Neural cell (in vitro differentiated cells): ENCODE data around the gene CEMIP. TPM values are rescaled to one million over a fixed set of nuclear protein-coding genes. Genes with fewer than 3 reads are reported as not detected.

Source experiments
- H2AFZ ChIP-seq: fragments of 200-600, 300-800 bp; sonication (generic), shearing (Covaris generic); 2 replicates; pipeline ENCODE4 v1.6.0; 2014; ENCODE audit warnings: low read depth, mild to moderate bottlenecking, antibody characterized with exemption, low read length, moderate library complexity
- H3F3A ChIP-seq: fragments of 200-600 bp; shearing (Covaris generic); 2 replicates; pipeline ENCODE4 v1.6.1; 2016; ENCODE audit warnings: mild to moderate bottlenecking, moderate library complexity, mixed read lengths, antibody characterized with exemption, low read length; ENCODE audit not compliant: insufficient read depth, poor library complexity, severe bottlenecking
- H3K27ac ChIP-seq: fragments of 200-600, 300-800 bp; sonication (generic), shearing (Covaris generic); 2 replicates; pipeline ENCODE4 v1.5.1; 2014; ENCODE audit warnings: mild to moderate bottlenecking, low read length, moderate library complexity
- H3K27me3 ChIP-seq: fragments of 300-800, 200-600 bp; sonication (generic), shearing (Covaris generic); 2 replicates; pipeline ENCODE4 v1.6.0; 2014; ENCODE audit warnings: mild to moderate bottlenecking, low read depth, low read length, moderate library complexity; ENCODE audit not compliant: insufficient read depth
- H3K36me3 ChIP-seq: fragments of 300-800, 200-600 bp; sonication (generic), shearing (Covaris generic); 2 replicates; pipeline ENCODE4 v1.5.1; 2014; ENCODE audit warnings: mild to moderate bottlenecking, antibody characterized with exemption, low read length, moderate library complexity; ENCODE audit not compliant: insufficient read depth
- H3K4me2 ChIP-seq: fragments of 300-800, 200-600 bp; sonication (generic), shearing (Covaris generic); 2 replicates; pipeline ENCODE4 v1.6.0; 2014; ENCODE audit warnings: mild to moderate bottlenecking, low read length
- H3K4me3 ChIP-seq: fragments of 300-800, 200-600 bp; sonication (generic), shearing (Covaris generic); 2 replicates; pipeline ENCODE4 v1.5.1; 2014; ENCODE audit warnings: mild to moderate bottlenecking, low read length, moderate library complexity
- H3K79me2 ChIP-seq: fragments of 200-600 bp; shearing (Covaris generic); replicated peaks from 2 replicates; pipeline ENCODE4 v1.6.0; 2014; ENCODE audit warnings: mild to moderate bottlenecking, low read length, moderate library complexity; ENCODE audit not compliant: insufficient read depth
- H3K9ac ChIP-seq: fragments of 300-800, 200-600 bp; sonication (generic), shearing (Covaris generic); 2 replicates; pipeline ENCODE4 v1.6.1; 2016; ENCODE audit warnings: mild to moderate bottlenecking, low read length, mixed read lengths
- H3K9me2 ChIP-seq: fragments of 200-600 bp; shearing (Covaris generic); 2 replicates; pipeline ENCODE4 v1.6.1; 2016; ENCODE audit warnings: mild to moderate bottlenecking, low read length, mixed read lengths; ENCODE audit not compliant: insufficient read depth
- H3K9me3 ChIP-seq: fragments of 200-600, 300-800 bp; sonication (generic), shearing (Covaris generic); 2 replicates; pipeline ENCODE4 v1.6.1; 2016; ENCODE audit warnings: mild to moderate bottlenecking, mixed run types, low read length, moderate library complexity, mixed read lengths
- H4K20me1 ChIP-seq: fragments of 200-600 bp; shearing (Covaris generic); 2 replicates; pipeline ENCODE4 v1.6.1; 2016; ENCODE audit warnings: mild to moderate bottlenecking, mixed run types; ENCODE audit not compliant: insufficient read depth
- CTCF ChIP-seq: fragments of 450-650 bp; IDR thresholded peaks from 2 replicates; pipeline ENCODE4 v1.5.1; 2014; ENCODE audit warnings: antibody characterized with exemption, mild to moderate bottlenecking, moderate library complexity; ENCODE audit not compliant: poor library complexity, severe bottlenecking
- EP300 ChIP-seq: fragments of 450-650 bp; conservative IDR thresholded peaks from 2 replicates; pipeline ENCODE4 v1.6.1; 2014; ENCODE audit warnings: antibody characterized with exemption, mild to moderate bottlenecking, moderate library complexity; ENCODE audit not compliant: poor library complexity, severe bottlenecking
- EZH2 ChIP-seq: fragments of 200-600, 300-800 bp; shearing (Covaris generic), sonication (generic); IDR thresholded peaks from 2 replicates; pipeline ENCODE4 v1.6.1; 2014; ENCODE audit warnings: antibody characterized with exemption, low read length, borderline replicate concordance, mild to moderate bottlenecking; ENCODE audit not compliant: insufficient read depth, poor library complexity, severe bottlenecking
- MXI1 ChIP-seq: fragments of 450-650 bp; conservative IDR thresholded peaks from 2 replicates; pipeline ENCODE4 v1.6.1; 2014; ENCODE audit warnings: antibody characterized with exemption, mild to moderate bottlenecking; ENCODE audit not compliant: poor library complexity, severe bottlenecking
- POLR2AphosphoS5 ChIP-seq: IDR thresholded peaks from 2 replicates; pipeline ENCODE4 v1.6.1; 2012
- RAD21 ChIP-seq: fragments of 450-650 bp; conservative IDR thresholded peaks from 2 replicates; pipeline ENCODE4 v1.6.1; 2014; ENCODE audit warnings: antibody characterized with exemption, mild to moderate bottlenecking, moderate library complexity
- SMC3 ChIP-seq: fragments of 450-650 bp; conservative IDR thresholded peaks from 2 replicates; pipeline ENCODE4 v1.6.1; 2014; ENCODE audit warnings: antibody characterized with exemption, mild to moderate bottlenecking, moderate library complexity; ENCODE audit not compliant: poor library complexity
- TAF1 ChIP-seq: IDR thresholded peaks from 2 replicates; pipeline ENCODE4 v1.6.1; 2012; ENCODE audit warnings: low read depth
- polyA plus RNA-seq: library from polyadenylated mRNA; depleted of rRNA; stranded (reverse); fragments of >200 nt; gene quantifications from 2 replicates; pipeline ENCODE4 v1.2.3, GENCODE V29; 2014
- TF ChIP-seq, protein P1 (sequence below): IDR thresholded peaks from 2 replicates; pipeline ENCODE4 v1.6.1; 2012; ENCODE audit warnings: borderline replicate concordance

The CEMIP gene
- polyA plus RNA-seq, 1 donor from 2014 or later = 0.04 TPM

DNA sequence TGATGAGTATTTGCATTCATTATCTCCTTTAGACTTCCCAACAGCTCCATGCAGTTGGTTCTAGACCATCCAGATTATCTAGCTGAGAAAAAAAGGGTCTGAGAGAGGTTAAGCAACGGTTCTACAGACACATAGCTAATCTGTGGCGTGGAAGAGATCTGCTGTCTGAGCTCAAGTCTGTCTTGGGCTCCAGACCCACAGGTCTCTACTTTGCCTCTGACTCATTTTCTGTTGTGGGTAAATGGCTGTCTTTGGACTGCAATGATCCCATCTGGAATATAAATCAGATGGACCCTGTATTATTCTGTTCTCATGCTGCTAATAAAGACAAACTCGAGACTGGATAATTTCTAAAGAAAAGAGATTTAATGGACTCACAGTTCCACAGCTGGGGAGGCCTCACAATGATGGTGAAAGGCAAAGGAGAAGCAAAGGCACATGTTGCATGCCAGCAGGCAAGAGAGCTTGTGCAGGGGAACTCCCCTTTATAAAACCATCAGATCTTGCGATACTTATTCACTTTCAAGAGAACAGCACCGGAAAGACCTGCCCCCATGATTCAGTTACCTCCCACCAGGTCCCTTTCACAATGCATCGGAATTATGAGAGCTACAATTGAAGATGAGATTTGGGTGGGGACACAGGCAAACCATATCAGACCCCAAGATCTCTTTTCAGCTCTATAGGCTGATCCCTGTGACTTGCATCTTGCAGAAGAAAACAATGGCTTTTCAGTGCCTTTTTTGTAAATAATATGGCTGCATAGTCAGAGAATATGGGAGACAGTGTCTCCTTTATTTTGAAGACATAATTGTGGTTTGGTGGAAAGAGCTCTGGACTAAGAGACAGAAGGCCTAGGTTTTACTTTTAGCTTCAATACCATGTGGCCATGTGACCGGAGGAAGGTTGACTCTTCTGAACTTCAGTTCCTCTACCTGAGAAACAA, 24.7 kb downstream of the CEMIP start:
- no peaks in the 10 kb centered on the region for H3K9me2 ChIP-seq
- H3K9ac ChIP-seq = no peak overlapping the region
- no peak overlapping the region for H3K27ac ChIP-seq
- no peaks in the 10 kb centered on the region for H3K36me3 ChIP-seq
- no peak overlapping the region for H3K4me3 ChIP-seq
- H2AFZ ChIP-seq = no peak overlapping the region
- no peaks in the 10 kb centered on the region for H3K9me3 ChIP-seq
- no peaks in the 10 kb centered on the region for H4K20me1 ChIP-seq
- TF ChIP-seq CTCF (no peak), POLR2AphosphoS5 (no peak), EP300 (no peak), TAF1 (no peak), MXI1 (no peak), SMC3 (no peak), EZH2 (no peak)
- TF ChIP-seq, protein P1, sequence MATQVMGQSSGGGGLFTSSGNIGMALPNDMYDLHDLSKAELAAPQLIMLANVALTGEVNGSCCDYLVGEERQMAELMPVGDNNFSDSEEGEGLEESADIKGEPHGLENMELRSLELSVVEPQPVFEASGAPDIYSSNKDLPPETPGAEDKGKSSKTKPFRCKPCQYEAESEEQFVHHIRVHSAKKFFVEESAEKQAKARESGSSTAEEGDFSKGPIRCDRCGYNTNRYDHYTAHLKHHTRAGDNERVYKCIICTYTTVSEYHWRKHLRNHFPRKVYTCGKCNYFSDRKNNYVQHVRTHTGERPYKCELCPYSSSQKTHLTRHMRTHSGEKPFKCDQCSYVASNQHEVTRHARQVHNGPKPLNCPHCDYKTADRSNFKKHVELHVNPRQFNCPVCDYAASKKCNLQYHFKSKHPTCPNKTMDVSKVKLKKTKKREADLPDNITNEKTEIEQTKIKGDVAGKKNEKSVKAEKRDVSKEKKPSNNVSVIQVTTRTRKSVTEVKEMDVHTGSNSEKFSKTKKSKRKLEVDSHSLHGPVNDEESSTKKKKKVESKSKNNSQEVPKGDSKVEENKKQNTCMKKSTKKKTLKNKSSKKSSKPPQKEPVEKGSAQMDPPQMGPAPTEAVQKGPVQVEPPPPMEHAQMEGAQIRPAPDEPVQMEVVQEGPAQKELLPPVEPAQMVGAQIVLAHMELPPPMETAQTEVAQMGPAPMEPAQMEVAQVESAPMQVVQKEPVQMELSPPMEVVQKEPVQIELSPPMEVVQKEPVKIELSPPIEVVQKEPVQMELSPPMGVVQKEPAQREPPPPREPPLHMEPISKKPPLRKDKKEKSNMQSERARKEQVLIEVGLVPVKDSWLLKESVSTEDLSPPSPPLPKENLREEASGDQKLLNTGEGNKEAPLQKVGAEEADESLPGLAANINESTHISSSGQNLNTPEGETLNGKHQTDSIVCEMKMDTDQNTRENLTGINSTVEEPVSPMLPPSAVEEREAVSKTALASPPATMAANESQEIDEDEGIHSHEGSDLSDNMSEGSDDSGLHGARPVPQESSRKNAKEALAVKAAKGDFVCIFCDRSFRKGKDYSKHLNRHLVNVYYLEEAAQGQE = no peak
- no peaks in the 10 kb centered on the region for H3F3A ChIP-seq
- no peaks in the 10 kb centered on the region for H3K79me2 ChIP-seq
- no peaks in the 10 kb centered on the region for H3K27me3 ChIP-seq
- H3K4me2 ChIP-seq = no peak overlapping the region

DNA sequence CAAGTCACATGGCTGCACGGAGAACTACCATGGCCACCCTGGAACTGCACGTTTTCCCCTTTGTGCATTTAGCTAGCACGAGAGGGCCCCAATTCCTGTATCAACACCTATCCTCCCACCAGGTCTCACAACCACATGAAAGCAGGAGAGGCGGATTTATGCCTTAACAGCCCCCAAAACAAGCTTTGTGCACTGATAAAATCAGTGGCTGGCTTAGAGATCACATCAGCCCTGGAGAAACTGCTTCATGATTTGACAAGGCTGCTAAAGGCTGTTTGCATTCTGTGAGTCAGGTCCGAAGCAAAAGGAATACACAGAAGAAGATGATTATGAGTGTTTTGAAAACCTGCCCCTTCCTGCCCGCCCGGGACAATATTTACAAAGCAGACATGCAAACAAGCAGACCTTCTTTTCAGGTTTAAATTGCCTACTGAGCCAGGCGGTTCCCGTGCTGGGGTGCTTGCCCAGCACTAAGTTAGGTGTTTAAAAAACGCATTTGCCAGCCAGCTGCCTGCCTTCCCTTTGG, 25.9 kb downstream of the CEMIP start:
- no peak overlapping the region for H2AFZ ChIP-seq

More for the DNA sequence above, 25.9 kb downstream of the CEMIP start:
- no peaks in the 10 kb centered on the region for H3K36me3 ChIP-seq
- no peak overlapping the region for H3K4me2 ChIP-seq
- TF ChIP-seq EP300 = no peak
- no peak for TF ChIP-seq MXI1
- no peak for TF ChIP-seq TAF1
- no peak for TF ChIP-seq POLR2AphosphoS5
- TF ChIP-seq CTCF = no peak
- TF ChIP-seq, protein P1 = no peak
- no peak for TF ChIP-seq EZH2
- TF ChIP-seq SMC3 = no peak
- no peak for TF ChIP-seq RAD21
- H3K27me3 ChIP-seq = no peaks in the 10 kb centered on the region
- H3K4me3 ChIP-seq = no peak overlapping the region
- no peaks in the 10 kb centered on the region for H3K9me3 ChIP-seq
- H3F3A ChIP-seq = no peaks in the 10 kb centered on the region
- H3K9ac ChIP-seq = no peak overlapping the region
- no peaks in the 10 kb centered on the region for H3K9me2 ChIP-seq
- no peak overlapping the region for H3K27ac ChIP-seq
- H3K79me2 ChIP-seq = no peaks in the 10 kb centered on the region
- H4K20me1 ChIP-seq = no peaks in the 10 kb centered on the region
